HG03066 (cell line): Measurements from ENCODE around the gene SFXN3.
A peak's percentile ranks its signal among the peaks of the same experiment; 100 is the strongest.

Experiments used
- ATAC-seq: cut with Tn5 transposase; IDR thresholded peaks from one replicate; pipeline ENCODE4 v1.9.1; 2021; ENCODE audit warnings: low read depth; ENCODE audit not compliant: unreplicated experiment

SFXN3 gene

GRCh38 chr10:101014230-101014884, 16.7 kb upstream of the SFXN3 start:
- no peak for ATAC-seq

- no peak for ATAC-seq
Observed at GRCh38 chr10:101014966-101015581, 16.0 kb upstream of the SFXN3 start.

- ATAC-seq: no peak
Observed at GRCh38 chr10:101015582-101015973, 15.5 kb upstream of the SFXN3 start.

DNA sequence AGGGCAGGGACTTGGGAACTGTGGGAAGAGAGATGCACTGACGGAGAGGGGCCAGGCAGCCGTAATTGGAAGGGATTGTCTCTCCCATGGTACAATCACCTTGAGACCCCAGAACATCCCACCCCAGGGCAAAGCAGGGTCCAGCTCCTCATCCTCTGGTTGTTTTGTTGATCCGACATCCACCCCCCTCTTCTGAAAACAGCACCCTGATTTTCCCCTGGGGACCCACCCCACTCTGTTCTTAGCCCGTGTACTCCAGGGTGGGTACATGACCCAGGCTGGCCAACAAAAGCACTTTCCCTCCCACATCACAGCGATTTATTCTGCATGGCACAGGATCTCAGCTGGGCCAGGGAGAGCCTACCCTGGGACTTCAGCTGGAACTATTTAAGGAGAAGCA, 14.2 kb upstream of the SFXN3 start:
- ATAC-seq: no peak

GRCh38 chr10:101018118-101018599, 12.9 kb upstream of the SFXN3 start:
- ATAC-seq: no peak

DNA sequence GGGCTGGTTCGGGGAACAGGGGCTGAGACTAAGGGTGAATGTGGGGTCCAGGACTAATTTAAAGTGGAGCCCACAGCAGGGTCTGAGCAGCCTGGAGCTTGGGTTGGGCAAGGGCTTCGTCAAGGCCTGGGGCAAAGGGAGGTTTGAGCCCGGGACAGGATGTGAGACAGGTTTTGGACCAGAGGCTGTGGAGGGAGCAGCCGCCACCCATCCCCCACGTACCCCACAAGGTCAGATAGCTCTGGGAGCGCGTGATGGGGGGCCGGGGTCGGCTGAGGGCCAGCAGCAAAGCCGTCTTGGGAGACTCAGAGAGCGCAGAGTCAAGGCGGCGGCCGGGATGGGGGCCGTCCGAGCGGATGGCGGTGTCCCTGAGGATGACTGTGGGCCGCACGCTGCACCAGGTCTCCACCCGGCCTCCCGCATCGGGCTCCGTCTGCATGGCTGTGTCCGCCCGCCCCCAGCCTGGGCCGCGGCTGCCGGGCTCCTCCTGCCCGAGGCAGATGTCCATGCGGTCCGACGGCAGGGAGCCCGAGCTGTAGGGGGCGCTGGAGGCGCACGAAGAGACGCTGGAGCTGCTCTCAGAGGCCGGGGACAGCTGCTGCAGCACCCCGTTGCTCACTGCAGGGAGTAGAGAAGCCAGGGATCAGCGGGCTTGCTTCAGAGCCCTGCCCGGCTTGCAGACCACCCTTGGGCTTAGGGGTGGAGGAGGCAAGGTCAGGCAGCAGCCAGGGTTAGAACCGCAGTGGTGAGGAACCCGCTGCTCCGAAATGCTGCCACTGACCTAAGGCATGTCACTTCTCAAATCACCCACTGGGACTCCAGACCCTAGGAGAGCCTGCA, 12.2 kb upstream of the SFXN3 start:
- peak; percentile 55 for ATAC-seq

DNA sequence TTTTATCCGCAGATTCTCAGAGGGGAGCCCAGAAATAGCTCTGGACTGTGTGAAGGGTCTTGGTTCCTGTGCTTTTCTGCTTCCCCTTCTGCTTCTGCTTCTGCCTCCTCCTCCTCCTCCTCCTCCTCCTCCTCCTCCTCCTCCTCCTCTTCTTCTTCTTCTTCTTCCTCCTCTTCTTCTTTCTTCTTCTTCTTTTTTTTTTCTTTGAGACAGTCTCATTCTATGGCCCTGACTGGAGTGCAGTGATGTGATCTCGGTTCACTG, 11.7 kb upstream of the SFXN3 start:
- ATAC-seq: no peak

DNA sequence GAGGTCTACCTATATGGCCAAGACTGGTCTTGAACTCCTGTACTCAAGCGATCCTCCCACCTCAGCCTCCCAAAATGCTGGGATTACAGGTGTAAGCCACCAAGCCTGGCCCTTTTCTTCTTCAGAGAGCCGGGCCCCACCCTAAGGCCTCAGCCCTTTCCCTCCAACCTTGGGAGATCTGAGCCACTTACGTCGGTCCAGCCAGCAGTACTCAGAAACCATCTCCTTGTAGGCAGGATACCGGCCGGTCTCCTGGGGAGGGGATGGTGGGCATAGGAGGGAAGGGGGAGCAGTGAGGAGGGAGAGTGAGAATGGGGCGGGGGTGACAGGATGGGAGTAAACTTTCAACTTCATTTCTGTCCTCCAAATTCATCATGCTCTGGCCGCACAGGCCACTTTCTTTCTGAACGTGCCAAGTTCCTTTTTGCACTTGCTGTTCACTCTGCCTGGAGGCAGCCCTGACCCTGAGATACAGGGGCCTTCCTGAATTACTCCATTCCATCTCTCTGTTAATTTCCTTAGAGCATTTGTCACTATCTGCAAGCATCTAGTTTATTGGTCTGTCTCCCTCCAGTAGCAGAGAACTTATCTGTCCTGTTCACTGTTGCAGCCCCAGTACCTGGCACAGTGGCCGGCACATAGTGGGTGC, 10.5 kb upstream of the SFXN3 start:
- no peak for ATAC-seq

- no peak for ATAC-seq
Observed at GRCh38 chr10:101021239-101021638, 9.8 kb upstream of the SFXN3 start.

GRCh38 chr10:101021692-101022251, 9.3 kb upstream of the SFXN3 start:
- ATAC-seq: no peak

DNA sequence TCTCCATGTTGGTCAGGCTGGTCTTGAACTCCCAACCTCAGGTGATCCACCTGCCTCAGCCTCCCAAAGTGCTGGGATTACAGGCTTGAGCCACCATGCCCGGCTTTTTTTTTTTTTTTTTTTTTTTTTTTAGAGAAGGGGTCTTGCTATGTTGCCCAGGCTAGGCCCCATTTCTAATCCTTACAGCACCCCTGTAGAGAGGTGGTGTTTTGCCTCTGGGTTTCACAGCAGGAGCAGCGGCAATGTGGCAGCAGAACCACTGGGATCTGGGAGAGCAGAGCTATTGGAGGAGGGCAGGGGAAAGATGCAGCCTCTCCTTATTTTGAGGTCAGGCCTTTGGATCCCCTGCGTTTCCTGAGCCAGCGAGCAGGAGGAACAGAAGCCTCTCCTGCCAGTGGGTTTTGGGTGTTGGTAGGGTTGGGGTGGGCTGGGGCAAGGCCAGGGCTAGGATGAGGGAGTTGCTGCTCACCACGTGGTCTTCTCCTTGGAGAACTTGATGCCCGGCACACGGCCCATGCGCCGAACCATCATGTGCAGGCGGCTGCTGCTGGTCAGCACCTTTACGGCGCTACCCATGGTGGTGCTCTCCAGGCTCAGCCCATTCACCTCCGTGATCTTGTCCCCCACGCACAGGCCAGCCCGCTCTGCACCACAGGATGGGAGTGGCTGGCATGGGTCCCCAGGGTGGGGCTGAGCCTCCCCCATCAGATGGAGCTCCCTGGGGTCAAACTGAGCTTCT, 7.9 kb upstream of the SFXN3 start:
- ATAC-seq: no peak

GRCh38 chr10:101027106-101027720, 3.8 kb upstream of the SFXN3 start:
- ATAC-seq: no peak

GRCh38 chr10:101028446-101029337, 2.3 kb upstream of the SFXN3 start:
- no peak for ATAC-seq

- no peak for ATAC-seq
Observed at GRCh38 chr10:101029520-101030295, 1.3 kb upstream of the SFXN3 start.

GRCh38 chr10:101030496-101031127, 422 bp upstream of the SFXN3 start:
- no peak for ATAC-seq

GRCh38 chr10:101031796-101032636, 982 bp downstream of the SFXN3 start:
- peak; percentile 44 for ATAC-seq
